NCI-H510A (cell line): ENCODE results near the gene EHD1.
A peak's percentile ranks its signal among the peaks of the same experiment; 100 is the strongest.

ENCODE experiments used
- DNase-seq: peaks from one replicate; lab custom pipeline; 2025; lab: John Stamatoyannopoulos, UW

Gene EHD1

DNA sequence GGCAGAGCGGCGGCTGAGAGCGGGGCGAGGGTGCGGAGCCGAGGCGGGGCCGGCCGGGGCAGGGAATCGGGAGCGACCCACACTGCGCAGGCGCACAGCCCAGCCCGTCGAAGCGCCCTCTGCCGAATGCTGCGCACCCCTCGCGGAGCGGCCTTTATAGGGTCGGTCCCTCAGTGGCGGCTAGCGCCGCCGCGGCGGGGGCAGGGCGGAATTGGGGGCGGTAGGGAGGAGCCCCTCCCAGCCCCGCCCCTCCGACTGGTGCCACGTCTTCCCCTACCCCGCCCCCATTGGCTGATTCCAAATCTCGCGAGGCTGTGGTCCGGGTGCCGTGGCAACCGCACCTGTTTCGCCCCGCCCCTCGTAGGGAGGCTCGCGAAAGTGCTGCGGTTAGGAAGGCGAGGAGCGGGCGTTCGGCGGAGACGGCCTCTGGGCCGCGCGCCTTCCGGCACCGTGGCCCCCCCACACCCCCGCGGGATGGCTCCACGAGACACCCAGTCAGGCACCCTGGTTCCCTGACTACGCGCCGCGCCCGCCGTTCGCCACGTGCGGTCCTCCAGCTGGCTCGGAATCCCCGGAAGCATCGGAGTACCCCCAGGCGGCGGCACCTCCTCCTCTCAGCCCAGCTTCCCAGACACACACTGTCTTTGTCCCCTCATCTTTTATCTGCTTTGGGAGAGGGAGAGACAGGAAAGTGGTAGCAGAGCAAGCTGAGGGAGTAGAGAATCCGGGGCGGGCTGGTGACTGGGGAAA lies at the start of gene EHD1:
Gene EHD1, minus strand, starts transcription at position 128 of the 750 bp plus-strand sequence. CDS start 157 bp downstream, outside the sequence.
- peak; percentile 98 for DNase-seq

DNA sequence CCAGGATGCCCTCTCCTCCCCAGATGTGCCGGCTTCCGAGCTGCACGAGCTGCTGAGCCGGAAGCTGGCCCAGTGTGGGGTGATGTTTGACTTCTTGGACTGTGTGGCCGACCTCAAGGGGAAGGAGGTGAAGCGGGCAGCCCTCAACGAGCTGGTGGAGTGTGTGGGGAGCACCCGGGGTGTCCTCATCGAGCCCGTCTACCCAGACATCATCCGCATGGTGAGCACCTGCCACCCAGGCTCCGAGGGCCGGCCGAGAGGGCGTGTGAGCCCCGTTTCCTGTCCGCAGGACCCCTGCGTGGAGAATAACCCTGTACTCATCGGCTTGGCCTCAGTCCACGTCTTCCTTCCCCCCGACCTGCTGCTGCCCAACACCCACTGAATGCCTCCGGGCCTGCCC lies 48.3 kb upstream of the EHD1 start:
- no peak for DNase-seq

DNA sequence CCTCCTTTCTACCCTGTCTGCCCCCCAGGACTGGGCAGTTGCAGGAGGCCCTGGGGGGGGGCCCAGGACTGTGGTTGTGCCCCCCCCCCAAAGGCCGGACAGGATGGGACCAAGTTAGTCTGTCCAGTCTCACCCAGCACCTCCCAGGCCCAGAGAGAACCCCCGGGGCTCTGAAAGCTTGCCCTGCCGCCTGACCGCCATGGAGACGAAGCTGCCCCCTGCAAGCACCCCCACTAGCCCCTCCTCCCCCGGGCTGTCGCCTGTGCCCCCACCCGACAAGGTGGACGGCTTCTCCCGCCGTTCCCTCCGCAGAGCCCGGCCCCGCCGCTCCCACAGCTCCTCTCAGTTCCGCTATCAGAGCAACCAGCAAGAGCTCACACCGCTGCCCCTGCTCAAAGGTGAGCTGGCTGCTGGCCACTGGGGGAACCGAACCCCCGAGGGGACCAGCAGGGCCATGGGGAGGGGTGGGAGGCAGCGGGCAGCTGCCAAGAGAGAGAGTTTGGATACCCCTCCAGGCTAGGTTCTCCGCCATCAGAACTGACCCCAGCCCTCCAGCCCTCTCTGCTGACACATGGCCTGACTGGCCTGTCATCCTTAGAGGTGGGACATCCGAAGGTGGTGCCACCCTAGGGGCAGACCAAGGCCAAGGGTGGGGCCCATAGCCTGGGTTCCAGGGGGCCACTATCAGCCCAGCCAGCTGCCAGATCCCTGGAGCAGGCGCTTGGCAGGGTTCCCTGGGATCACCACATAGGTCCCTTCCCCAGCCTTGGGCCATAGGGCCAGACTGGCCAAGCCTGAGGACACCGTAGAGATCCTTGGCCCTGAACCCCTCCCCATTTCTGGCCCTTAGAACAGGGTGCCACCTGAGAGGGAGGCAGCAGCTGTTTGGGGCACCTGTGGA lies 47.4 kb upstream of the EHD1 start:
- no peak for DNase-seq

DNA sequence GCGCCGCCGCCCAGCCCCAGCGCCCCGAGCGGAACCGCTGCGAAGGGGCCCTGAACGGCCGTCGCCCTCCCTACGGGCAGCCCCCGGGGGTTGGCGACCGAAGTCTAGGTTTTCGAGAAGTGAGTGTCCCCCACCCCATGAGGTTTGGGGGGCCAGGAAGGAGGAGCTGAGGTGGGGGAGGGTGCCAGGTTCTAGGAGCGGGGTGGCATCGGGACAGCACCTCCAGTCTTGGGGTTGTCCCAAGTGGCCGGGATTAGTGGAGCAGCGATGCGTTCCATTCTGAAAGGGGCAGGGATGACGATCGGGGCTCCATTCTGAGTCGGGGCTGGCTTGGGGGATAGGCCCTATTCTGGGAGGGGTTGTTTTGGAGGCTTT lies 46.5 kb upstream of the EHD1 start:
- DNase-seq = no peak

DNA sequence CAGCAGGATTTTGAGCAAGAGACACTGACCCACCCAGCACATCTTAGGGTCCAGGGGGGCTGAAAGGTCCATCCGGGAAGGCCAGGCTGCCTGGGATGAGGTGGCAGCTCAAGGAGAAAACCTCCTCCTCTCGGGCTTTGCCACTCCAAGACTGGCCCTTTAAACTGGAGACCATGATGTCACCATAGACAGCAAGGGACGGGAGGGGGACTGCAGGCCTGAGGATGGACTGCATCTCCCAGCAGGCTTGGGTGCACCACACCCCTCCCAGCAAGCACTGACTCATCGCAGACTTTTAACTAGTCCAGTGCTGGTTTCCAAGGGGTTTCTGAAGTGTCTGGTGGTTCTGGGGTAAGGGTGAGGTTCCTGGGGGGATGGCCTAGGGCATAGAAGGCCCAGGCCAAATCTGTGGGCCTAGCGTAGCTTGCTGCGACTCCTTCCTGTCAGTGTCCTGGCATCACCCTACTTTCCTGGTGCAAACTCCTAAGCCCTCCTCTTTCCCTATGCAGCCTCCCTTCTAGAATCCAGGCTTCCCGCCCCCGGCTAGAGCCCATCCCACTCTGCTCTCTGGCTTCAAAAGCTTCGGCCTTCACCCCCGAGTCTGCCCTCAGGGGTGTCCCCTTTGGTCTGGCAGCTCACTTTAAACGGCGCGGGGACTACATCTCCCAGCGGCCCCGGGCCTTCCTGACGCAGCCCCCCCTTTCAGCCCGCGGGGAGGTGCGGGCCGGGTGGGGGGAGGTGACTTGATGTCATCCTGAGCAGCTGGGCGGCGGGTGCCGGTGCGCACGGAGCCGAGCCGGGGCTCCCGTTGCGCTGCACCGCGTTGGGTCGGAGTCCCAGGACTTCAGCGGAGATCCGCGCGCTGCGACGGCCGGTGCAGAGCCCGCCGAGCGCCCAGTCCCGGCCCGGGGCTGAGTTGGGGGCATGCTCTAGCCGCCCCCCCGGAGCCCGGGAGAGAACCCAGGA lies 45.8 kb upstream of the EHD1 start, which contains the start of gene PPP2R5B:
Gene PPP2R5B, plus strand, starts transcription at position 746 of the 966 bp plus-strand sequence. CDS start 1,046 bp downstream, outside the sequence.
- peak; percentile 81 for DNase-seq

DNA sequence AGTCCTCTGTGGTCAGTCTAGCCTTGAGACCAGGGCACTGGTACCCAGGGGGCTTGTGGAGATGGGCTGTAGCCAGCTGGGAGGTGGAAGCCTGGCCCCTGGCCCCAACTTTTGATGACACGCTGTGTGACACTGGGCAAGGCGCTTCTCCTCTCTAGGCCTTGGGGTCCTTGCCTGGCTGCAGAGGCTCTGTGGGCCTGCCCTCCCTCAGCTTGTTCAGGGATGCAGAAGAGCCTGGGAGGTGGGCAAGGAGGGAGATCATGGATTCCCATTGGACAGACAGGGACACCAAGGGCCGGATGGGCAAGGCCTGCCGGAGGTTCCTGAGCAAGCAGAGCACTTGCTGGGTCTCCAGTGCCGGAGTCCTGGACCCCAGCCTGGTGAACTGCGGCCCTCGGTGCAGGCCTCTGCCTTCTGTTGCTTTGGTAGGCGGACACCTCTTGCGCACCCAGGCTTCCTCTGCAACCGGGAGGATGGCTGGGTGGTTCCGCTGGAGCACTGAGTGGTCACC lies 44.8 kb upstream of the EHD1 start:
- no peak for DNase-seq

DNA sequence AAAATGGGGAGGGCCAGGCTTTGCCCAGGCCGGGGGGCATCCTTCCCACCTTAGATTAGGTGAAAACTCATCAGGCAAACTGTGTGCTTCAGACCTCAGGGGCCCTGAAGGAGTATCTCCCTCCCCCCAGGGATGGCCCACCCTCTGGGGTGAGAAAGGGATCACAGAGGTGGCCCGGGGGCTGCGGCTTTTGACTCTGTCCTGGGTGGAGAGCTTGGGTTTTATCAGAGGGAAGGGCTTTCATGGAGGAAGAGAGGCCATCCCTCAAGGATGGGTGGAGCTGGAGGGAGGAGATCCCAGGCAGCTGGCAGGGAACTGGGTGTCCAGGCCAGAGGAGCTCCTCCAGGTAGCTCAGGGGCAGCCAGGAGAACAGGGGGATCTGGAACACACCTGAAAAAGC lies 43.0 kb upstream of the EHD1 start:
- DNase-seq = no peak

DNA sequence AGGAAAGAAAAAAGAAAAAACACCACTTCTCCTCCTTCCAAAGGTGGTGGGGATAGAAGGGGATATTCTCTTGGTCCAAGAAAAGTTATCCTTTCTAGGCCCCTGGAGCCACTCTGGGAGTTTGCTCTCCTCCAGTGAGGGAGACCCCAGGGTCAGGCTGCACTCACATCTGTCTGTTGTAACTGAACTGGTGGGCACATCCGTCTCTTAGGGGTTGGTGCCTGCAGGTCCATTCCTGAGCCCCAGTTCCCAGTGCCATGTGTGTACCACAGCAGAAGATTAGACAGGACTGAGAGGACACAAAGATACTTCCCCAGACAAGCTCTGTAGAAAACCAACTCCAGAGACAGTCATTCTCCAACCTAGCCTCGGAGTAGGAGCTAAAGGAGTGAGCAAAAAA lies 41.7 kb upstream of the EHD1 start:
- no peak for DNase-seq

DNA sequence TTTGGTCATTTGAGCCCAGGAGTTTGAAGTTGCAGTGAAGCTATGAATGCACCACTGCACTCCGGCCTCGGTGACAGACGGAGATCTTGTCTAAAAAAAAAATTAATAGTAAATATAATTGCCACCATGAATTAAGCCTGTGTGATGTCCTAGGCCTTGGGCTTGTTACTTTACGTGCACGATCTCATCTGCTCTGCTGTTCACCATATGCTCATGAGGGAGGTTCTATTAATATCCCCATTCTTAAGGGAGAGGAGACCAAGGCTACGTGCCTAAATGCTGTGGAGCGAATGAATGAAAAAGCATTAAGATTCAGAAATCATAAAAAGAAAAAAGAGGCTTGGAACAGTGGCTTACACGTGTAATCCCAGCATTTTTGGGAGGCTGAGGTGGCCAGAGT lies 41.2 kb upstream of the EHD1 start:
- DNase-seq = no peak

DNA sequence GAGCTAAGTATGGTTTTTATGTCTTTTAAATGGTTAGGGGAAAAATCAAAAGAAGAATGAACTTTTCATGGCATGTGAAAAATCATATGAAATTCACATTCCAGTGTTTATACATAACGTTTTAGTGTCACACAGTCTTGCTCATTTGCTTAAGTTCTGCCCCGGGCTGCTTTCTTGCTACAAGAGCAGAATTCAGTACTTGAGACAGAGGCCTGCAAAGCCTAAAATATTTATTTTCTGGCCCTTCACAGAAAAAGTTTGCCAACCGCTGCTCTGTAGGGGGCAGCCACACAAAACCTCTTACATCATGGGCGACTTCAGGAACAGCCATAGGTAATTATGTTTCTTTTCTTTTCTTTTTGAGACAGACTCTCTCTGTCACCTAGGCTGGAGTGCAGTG lies 39.6 kb upstream of the EHD1 start:
- DNase-seq = no peak

DNA sequence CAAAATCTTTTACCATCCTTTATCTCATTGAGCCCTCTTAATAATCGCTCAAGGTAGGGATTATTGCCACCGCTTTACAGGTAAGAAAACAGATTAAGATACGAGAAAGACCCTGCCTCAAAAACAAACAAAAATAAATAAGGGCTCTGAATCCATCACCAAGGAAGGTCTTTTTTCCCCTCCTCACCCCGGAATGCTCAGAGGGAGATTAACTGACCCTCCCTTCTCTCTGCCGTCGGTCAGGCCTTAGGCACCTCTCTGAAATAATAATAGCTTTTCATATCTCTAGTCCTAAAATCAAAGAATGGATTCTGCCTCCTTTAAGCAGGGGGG lies 39.2 kb upstream of the EHD1 start:
- DNase-seq = no peak

DNA sequence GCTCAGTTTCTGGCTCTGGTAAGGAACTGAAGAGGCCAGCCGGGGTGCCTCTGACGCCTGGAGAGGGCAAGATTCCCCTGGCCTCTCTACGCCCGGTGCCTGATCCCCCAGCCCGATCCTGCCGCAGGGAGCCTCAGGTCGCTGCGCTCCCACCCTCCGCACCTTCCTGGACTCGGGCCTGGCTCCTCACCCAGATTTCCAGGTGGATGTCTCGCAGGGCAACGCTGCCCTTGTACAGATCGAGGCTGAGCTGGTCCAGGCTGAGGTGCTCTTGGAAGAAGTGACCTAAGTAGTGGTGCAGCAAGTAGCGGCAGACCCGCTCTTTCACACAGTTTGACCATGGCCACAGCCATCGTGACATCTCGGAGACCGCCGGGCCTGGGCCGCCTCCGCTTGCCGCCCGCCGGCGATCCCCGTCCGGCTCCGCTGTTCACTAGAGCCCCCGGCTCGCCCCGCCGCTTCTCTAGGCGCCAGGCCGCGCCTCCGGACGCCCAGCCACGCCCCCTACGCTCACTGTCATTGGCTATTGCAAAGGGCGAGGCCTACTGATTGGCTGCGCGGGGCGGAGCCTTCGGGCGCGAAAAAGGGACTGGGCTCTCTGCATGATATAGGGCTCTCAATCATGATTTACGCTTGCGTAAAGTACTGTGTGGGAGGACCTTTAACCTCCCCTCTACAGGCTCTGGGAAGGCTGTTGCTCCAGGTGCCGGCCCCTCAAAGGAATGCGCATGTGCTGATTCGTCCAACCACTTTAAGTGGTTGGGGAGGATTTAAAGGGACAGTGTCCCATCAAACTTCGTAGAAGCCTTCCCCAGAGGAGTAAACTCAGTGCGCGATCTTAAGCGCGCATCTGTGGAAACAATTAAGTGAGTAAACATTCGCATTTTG lies 38.6 kb upstream of the EHD1 start, which contains the start of gene ATG2A:
Gene ATG2A, minus strand, starts transcription at position 435 of the 888 bp plus-strand sequence. Its CDS starts 74 bp downstream, at position 361.
- DNase-seq = peak; percentile 96

DNA sequence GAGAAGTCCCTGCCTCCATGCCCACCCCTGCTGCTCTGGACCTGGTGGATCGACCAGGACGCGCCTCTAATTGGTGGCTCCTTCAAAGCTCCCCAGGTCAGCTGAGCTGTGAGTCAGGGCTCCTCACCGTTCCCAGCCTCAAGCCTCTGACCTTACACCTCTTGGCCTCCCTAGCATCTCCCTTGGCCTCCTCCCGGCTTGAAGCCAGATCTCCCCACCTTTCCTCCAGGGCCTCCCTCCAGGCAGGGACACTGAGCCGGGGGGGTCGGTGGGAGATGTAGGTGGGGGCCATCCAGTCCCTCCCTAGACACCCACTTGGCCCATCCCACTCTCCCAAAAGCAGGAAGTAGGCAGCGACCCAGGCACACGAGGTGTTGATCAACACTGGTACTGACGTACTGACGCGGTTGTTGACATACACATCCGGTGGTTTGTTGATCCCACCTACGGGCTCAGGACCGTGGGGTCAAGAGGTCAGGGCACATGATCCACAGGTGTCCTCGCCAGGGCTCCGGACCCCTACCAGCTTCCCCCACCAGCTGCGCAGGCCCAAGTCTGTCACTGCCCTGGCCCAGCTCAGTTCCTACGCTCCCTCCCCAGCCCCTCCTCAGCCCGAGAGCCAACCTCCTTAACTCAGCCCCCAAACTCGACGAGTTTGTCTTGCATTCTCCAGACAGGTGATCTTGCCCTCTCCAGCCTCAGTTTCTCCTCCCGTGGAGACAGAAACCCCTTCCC lies 37.8 kb upstream of the EHD1 start:
- DNase-seq = peak; percentile 40

DNA sequence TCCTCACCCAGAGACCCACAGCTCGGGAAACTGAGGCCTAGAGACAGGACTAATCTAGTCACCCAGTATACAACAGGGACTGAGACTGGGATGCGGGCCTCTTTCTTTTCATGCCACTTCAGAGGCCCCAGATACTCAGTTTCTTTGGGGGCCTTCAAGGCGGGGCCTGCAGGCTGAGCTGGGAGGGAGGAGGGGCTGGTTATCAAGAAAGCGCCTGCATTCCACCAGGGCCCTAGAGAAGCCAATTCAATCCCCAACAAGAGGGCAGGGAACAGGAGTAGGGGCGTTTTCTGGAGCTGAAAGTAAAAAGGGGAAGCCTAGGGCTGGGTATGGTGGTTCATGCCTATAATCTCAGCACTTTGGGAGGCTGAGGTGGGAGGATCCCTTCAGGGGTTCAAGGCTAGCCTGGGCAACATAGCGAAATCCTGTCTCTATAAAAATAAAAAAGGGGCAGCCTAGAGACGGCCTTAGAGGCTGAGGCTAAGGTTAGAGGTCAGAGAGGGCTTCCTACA lies 37.0 kb upstream of the EHD1 start:
- no peak for DNase-seq

DNA sequence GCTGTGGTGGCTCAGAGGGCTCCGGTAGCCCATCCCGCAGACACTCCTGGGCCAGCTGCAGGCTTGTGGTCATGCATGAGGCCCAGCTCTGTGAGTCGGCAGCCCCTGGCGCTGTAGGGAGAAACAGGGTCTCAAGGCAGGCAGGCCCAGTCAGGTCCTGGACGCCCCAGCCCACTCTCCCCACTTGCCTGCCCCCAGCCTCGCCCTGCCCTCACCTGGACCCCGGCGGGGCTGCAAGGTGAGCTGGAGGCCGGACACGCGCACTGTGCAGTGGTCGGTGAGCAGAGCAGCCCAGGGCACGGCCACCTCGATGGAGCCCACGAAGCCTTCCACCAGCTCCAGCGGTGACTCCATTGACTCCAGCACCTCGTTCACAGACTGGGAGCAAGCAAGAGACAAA lies 35.7 kb upstream of the EHD1 start:
- DNase-seq = no peak

DNA sequence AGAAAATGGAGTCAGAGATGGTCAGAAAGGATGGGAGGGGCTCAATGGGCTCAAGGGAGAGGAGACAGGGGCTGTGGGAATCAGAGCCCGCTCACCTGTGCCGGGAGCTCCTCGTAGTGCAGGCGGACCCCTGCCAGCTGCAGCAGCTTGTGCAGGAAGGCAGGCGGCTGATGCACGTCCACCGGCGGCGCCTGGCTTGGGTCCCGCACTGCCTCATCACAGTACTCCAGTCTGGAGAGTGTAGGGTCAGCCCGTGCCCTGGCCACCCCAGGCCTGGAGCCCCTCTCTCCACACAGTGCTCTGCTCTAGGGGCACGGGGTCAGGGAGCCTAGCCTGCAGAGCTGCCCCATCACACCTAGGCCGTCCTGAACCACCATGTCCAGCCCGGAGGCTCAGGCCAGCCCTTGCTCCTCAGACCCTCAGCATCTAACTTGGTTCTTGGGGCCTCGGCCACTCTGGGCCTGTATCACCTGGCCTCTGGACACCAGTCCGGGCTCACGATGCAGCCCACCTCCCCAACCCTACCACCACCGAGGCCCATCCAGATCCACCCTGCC lies 34.8 kb upstream of the EHD1 start:
- DNase-seq = no peak

DNA sequence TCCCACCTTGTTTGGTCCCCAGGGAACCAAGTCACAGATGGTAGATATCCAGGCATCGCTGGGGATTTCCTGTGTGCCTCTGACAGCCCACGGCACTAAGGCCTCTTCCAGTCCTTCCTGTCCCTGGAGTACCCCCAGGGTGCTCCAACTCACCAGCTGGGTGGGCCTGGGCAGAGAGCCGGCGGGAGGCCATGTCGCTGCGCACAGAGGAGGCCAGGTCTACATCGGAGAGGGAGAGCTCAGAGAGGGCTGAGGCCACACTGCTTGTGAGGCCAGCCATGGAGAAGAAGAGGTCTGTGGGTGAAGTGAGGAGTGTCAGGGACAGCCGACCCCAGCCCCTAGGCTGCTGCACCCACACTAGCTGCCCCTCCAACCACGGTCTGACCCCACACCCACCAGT lies 33.3 kb upstream of the EHD1 start:
- DNase-seq = no peak

DNA sequence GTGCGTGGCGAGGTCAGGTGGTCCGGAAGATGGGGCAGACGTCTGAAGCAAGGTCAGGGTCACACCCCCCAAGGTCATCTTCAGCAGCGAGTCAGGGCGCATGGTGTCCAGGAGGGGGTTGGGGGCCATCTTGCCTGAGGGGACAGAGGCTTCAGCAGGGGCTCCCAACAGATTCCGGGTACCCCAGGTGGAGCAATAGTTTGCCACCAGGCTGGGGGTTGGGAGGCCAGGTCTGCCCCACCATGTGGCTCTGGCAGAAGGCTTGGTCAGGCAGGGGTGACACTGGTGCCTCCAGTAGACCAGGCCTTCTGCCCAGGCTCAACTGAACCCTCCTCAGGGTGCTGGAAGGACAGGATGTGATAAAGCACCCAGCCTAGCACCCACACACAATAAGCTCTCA lies 32.7 kb upstream of the EHD1 start:
- no peak for DNase-seq

DNA sequence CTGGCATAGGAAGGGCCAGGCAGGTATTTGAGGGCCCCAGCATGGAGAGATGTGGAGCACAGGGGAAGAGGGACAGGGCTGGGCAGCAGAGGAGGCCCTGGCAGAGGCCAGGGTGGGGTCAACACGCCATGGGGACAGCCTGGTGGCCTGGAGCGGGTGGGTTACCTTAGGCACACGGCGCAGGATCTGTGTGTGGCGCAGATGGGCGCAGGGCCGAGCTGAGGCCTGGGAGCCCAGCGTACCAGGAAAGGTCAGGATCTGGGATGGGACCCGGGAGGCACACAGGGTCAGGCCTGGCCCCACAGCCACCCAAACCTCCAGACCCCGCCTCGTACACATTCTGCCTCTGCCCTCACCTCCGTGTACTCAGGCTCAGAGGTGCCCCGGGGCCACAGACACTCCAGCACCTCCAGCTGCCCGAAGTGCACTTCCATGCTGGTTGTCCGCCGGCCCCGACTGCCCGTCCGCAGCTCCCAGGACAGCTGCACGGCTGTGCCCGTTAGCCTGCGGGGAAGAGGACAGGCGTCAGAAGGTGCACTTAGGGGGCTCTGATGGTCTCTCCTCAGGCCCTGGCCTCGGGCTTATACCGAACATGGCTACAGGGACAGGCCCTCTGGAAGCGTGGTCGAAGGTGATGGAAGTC lies 32.2 kb upstream of the EHD1 start:
- no peak for DNase-seq
